ENCODE data around the gene GPAT2. TPM values are rescaled to one million over a fixed set of nuclear protein-coding genes. Genes with fewer than 3 reads are reported as not detected.
"Not testable (repeated sequence)": the region's sequence is repeated elsewhere in the genome, so short reads cannot be mapped to it uniquely, and the experiment has no call there.

Gene GPAT2
- total and polyA plus RNA-seq, 2 of the 13 experiments (the other 11 are each of a cell fraction or from before 2014, with no cell fraction given): not detected

GRCh38 chr2:95992520-95993272 is 42.0 kb downstream of the GPAT2 start (continued):
- peak; percentile 30; the same call in 1 of the 2 replicates for TF ChIP-seq DRAP1 (CRISPR knock-in tag; IDR thresholded peaks at IDR 0.05)
- 0 out of 2 replicates have a peak, but pooled peaks have one; percentile 2 for TF ChIP-seq POGZ (CRISPR knock-in tag; IDR thresholded peaks at IDR 0.05)
- TF ChIP-seq FOXA1 (IDR thresholded peaks at IDR 0.05); MAZ (IDR thresholded peaks at IDR 0.05; ENCODE audit: borderline replicate concordance, low read depth, low read length): not testable (repeated sequence)
- peak; percentile 30; the same call in 1 of the 2 replicates for TF ChIP-seq FOXA1 (CRISPR knock-in tag; IDR thresholded peaks at IDR 0.05)
- peak; percentile 78 for TF ChIP-seq CTCF (CRISPR knock-in tag; IDR thresholded peaks at IDR 0.05)
- peak; percentile 29; the same call in 1 of the 2 replicates for TF ChIP-seq GATAD1 (CRISPR knock-in tag; IDR thresholded peaks at IDR 0.05)
- peak; percentile 23; the same call in 1 of the 2 replicates for TF ChIP-seq NCOA1 (CRISPR knock-in tag; IDR thresholded peaks at IDR 0.05)
- peak; percentile 0; the same call in 1 of the 2 replicates for TF ChIP-seq ZNF777 (CRISPR knock-in tag; IDR thresholded peaks at IDR 0.05)
- 0 out of 2 replicates have a peak, but pooled peaks have one; percentile 11 for TF ChIP-seq ZNF619 (CRISPR knock-in tag; IDR thresholded peaks at IDR 0.05)
- peak; percentile 36; the same call in 1 of the 2 replicates for TF ChIP-seq ARID5B (CRISPR knock-in tag; IDR thresholded peaks at IDR 0.05)
- peak; percentile 10 for TF ChIP-seq ZNF883 (CRISPR knock-in tag; IDR thresholded peaks at IDR 0.05; ENCODE audit: not compliant biosample characterization)
- peak; percentile 70 for TF ChIP-seq ZNF687 (CRISPR knock-in tag; IDR thresholded peaks at IDR 0.05)
- peak; percentile 68 for TF ChIP-seq SMC3 (IDR thresholded peaks at IDR 0.05; ENCODE audit: low read length)
- 0 out of 2 replicates have a peak, but pooled peaks have one; percentile 5 for TF ChIP-seq MAZ (CRISPR knock-in tag; IDR thresholded peaks at IDR 0.05; ENCODE audit: low read depth)
- peak; percentile 6; the same call in 1 of the 2 replicates for TF ChIP-seq TFDP1 (CRISPR knock-in tag; IDR thresholded peaks at IDR 0.05; ENCODE audit: borderline replicate concordance)
- TF ChIP-seq SAP130 (CRISPR knock-in tag; IDR thresholded peaks at IDR 0.05; ENCODE audit: low read depth): peak; percentile 52
- TF ChIP-seq ZBTB7B (CRISPR knock-in tag; IDR thresholded peaks at IDR 0.05): 0 out of 2 replicates have a peak, but pooled peaks have one; percentile 19

All from HepG2 (cell line).